ENCODE measurements around the gene RRP1B. TPM values are rescaled to one million over a fixed set of nuclear protein-coding genes. Genes with fewer than 3 reads are reported as not detected.

Gene RRP1B
- total RNA-seq, 2 donors from 2014 or later: 15.8 to 19.1 TPM

GRCh38 chr21:43637530-43638158 lies 21.7 kb upstream of the RRP1B start:
- Histone ChIP-seq H3K27me3 (no peaks in the 10 kb centered on the region), H3K9me3 (no peaks in the 10 kb centered on the region), H3K27ac (no peak overlapping the region), H3K4me3 (no peak overlapping the region), H3K4me1 (peaks cover 7% of the 10 kb centered on the region), H3K36me3 (replicated peaks in 1 of 2; ENCODE audit: insufficient read depth in 1 of 2, low read depth in 2 of 2) (no peaks in the 10 kb centered on the region)
- DNase-seq (no peak), ATAC-seq (no peak)
- 91 to 96% methylated on average over 3 of the region's 3 CpGs for WGBS, 2 donors
- TF ChIP-seq POLR2A (IDR thresholded peaks at IDR 0.05) (no peak), CTCF (IDR thresholded peaks at IDR 0.05) (no peak)
- intact Hi-C loops (cut with DNase I): no loop called here

GRCh38 chr21:43639470-43640353 lies 19.6 kb upstream of the RRP1B start:
- peaks cover 7% of the 10 kb centered on the region for H3K4me1 ChIP-seq
- no peaks in the 10 kb centered on the region for H3K36me3 ChIP-seq (replicated peaks in 1 of 2; ENCODE audit: insufficient read depth in 1 of 2, low read depth in 2 of 2)
- intact Hi-C loops (cut with DNase I): no loop called here
- ATAC-seq (no peak), DNase-seq (no peak)
- H3K27ac ChIP-seq: no peak overlapping the region
- no peaks in the 10 kb centered on the region for H3K9me3 ChIP-seq
- H3K27me3 ChIP-seq: no peaks in the 10 kb centered on the region
- WGBS, 2 donors: 45 to 50% methylated on average over 7 of the region's 7 CpGs
- TF ChIP-seq POLR2A (IDR thresholded peaks at IDR 0.05): no peak
- TF ChIP-seq CTCF (IDR thresholded peaks at IDR 0.05): no peak
- H3K4me3 ChIP-seq: no peak overlapping the region

GRCh38 chr21:43640400-43640799 lies 19.0 kb upstream of the RRP1B start:
- H3K9me3 ChIP-seq: no peaks in the 10 kb centered on the region
- peaks cover 7% of the 10 kb centered on the region for H3K4me1 ChIP-seq
- no peaks in the 10 kb centered on the region for H3K27me3 ChIP-seq
- intact Hi-C loops (cut with DNase I): no loop called here
- no peak overlapping the region for H3K27ac ChIP-seq
- no peak overlapping the region for H3K4me3 ChIP-seq
- no peak for TF ChIP-seq POLR2A (IDR thresholded peaks at IDR 0.05)
- peak in 4 of 7 experiments; percentile 15 to 21 (median 15) for TF ChIP-seq CTCF (IDR thresholded peaks at IDR 0.05)
- no peak for DNase-seq
- peak; percentile 56 for ATAC-seq
- WGBS, 2 donors: 38 to 41% methylated on average over 3 of the region's 3 CpGs
- H3K36me3 ChIP-seq (replicated peaks in 1 of 2; ENCODE audit: insufficient read depth in 1 of 2, low read depth in 2 of 2): no peaks in the 10 kb centered on the region

GRCh38 chr21:43643193-43643592 lies 16.2 kb upstream of the RRP1B start:
- Histone ChIP-seq H3K27ac (no peak overlapping the region), H3K4me1 (peaks cover 7% of the 10 kb centered on the region), H3K9me3 (no peaks in the 10 kb centered on the region), H3K4me3 (no peak overlapping the region), H3K36me3 (replicated peaks in 1 of 2; ENCODE audit: insufficient read depth in 1 of 2, low read depth in 2 of 2) (no peaks in the 10 kb centered on the region), H3K27me3 (no peaks in the 10 kb centered on the region)
- intact Hi-C loops (cut with DNase I): no loop called here
- no peak for TF ChIP-seq CTCF (IDR thresholded peaks at IDR 0.05)
- no peak for ATAC-seq
- WGBS, 2 donors: 85 to 87% methylated on average over 4 of the region's 4 CpGs
- no peak for DNase-seq
